Measurements from ENCODE around the gene DYRK4.

DNA sequence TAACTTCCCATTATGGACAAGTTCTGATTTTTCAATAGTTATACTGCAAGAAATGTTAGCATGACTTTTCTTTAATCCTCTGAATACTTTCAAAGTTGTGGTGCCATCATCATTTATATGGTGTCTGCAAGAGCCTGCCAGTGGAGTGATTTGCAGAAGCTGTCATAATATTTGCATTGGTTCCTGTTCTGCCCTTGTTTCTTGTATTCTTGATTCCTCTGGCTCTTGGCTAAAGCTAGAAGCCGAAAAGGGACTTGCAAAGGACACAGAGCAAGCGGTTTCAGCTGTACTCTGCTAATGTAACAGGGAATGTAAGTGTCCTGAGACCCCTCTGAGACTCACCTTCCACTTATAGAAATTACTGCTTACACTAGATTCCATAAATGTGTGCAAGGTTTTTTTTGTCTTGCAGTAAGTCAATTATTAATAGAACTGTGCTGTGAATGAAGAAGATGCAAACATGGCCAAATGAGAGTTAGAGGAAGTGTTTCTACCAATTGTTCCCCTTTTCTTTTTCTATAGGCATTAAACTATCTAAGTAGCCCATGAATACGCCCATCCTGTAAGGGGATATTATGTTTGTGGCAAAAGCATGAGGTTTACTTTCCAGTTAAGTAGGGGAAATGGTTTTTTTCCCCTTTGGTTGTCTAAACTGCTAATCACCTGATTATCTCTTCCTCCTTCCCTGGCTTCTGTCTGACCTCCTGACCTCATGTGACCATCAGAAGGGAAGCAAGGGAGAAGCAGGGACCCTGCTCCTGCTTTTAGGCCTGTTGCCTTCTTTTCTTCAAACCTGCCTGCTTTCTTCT is 5.3 kb downstream of the DYRK4 start:
- TF ChIP-seq, protein P1, sequence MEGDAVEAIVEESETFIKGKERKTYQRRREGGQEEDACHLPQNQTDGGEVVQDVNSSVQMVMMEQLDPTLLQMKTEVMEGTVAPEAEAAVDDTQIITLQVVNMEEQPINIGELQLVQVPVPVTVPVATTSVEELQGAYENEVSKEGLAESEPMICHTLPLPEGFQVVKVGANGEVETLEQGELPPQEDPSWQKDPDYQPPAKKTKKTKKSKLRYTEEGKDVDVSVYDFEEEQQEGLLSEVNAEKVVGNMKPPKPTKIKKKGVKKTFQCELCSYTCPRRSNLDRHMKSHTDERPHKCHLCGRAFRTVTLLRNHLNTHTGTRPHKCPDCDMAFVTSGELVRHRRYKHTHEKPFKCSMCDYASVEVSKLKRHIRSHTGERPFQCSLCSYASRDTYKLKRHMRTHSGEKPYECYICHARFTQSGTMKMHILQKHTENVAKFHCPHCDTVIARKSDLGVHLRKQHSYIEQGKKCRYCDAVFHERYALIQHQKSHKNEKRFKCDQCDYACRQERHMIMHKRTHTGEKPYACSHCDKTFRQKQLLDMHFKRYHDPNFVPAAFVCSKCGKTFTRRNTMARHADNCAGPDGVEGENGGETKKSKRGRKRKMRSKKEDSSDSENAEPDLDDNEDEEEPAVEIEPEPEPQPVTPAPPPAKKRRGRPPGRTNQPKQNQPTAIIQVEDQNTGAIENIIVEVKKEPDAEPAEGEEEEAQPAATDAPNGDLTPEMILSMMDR (IDR thresholded peaks at IDR 0.05): no peak
- no peak for TF ChIP-seq EP300 (IDR thresholded peaks at IDR 0.05)
